ENCODE measurements around the gene MITD1.
"Not testable (repeated sequence)": the region's sequence is repeated elsewhere in the genome, so short reads cannot be mapped to it uniquely, and the experiment has no call there.

MITD1 gene

DNA sequence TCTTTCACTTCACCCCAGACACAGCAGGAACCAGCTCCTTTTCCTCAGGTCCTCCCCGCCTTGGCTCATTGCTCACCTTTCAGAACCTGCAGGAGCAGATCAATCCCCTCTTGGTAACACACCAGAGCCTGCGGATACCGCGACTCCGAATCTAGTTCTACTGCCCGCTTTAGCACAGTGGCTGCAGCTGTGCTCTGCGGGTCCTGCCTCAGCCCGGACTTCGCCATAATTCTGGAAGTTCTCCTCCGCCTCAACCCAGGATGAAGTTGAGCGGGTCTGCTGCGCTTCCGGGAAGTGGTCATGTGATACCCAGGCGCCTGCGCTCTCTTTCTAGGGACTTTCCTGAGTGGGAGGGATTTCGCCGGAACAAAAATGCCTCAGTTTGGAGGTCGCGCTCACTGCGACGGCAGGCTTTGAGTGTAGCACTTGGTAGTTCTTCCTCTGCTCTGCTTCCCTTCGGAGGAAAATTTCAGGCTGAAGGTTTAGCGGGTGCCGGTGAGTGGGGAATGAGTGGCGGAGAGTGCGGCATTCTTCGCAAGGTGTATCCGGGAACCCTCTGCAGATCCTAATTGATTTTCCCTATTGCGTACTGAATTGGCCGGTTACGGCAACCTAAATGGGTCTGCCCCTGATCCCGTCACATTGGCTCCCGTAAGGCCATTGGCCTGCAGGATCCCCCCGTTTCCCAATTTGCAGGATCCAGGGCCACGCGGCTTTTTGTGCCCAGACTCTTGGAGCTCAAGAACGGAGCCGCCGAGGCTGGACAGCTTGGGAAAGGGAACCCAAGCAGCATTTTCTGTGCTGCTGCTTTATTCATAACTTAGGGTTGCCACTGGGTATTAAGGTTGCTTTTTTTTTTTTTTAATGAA, at the start of gene MITD1, which contains the start of gene MRPL30:
Gene MITD1, minus strand, starts transcription at position 304 of the 869 bp plus-strand sequence. Its CDS starts 77 bp downstream, at position 227.
Gene MRPL30, plus strand, starts transcription at position 430 of the 869 bp plus-strand sequence. CDS start 5,020 bp downstream, outside the sequence.
- peak; percentile 88 to 90 for DNase-seq

DNA sequence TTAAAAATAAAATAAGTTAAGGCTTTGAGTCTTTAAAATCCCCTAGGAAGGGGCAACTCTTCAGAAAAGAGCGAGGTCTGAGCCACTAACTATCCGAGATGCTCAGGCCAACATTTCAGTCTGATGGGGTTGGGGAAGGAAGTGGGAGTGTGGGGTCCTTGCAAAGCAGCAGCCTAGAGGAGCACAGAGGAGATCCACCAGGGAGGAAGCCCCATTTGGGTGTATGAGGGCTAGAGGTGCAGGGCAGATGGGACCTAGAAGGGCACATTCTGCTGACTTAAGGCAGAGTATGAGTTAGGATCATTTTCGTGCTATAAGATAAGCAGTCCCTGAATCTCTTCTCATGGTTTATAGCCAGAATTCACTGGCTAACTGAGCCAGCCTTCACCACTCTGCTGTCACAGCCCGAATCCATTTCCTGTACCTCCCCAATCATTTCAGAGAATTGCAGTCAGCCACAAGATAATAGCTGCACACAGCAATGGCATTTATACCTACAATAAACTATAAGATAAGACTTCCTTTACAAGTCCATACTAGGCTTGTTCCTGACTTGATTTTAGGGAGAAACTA, 37.2 kb upstream of the MITD1 start:
- DNase-seq = no peak

DNA sequence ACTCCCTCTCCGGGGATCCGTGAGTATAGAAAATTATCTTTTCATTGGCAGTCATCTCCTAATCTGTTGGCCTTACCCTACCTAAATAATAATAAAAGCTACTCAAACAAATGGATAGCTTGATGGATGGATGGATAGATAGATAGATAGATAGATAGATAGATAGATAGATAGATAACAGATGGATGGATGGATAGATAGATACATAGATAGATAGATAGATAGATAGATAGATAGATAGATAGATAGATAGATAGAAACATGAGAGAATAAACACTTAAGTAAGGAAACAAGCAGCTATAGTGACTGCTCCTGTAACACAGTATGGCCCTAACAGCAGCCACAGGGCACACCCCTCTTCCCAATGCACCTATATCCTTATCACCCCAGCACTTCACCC, 35.2 kb upstream of the MITD1 start:
- no peak for DNase-seq

DNA sequence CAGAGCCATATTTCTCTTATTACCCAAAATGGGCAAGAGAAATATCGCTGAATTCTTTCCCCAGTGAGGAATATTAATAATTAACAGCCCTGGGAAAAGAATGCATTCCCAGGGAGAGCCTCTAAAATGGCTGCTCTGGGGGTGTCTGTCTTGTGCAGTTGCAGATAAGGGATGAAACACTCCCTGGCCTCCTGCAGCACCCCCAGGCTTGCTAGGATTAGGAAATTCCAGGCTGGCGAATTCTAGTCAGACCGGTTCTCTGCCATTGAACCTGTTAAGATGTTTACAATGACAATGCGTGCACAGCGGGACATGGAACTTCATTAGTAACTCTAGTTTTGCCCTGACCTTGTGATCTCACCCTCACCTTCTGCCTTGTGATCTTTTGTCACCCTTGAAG, 24.6 kb upstream of the MITD1 start:
- no peak for DNase-seq

DNA sequence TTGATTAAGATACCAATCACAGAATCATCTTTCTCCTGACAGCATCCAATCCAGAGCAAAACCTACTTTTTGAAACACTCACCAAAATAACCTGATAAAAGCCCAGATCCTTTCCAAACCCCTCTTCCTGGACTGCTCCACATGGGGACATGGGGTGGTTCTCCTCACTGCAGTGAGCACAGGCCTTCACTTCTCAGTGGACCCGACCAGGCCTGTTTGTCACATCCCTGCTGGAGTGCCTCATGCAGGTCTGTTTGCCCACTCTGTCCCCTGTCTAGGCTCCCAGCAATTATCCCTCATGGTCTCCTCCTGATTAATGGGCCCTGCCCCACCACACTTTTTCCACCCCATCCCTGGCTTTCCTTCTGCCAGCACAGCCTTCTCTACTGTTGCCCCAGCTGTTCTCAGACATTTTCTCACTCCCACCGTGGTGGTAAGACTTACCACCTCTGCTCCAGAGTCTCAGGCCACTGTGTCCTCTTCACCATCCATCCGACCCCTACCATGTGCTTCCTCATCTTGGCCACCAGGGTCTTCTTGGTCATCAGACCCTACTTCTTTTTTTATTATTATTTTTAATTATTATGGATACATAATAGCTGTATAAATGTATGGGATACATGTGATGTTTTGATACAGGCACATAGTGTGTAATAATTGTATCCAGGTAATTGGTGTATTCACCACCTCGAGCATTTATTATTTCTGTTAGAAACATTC, 21.3 kb upstream of the MITD1 start:
- no peak for DNase-seq

DNA sequence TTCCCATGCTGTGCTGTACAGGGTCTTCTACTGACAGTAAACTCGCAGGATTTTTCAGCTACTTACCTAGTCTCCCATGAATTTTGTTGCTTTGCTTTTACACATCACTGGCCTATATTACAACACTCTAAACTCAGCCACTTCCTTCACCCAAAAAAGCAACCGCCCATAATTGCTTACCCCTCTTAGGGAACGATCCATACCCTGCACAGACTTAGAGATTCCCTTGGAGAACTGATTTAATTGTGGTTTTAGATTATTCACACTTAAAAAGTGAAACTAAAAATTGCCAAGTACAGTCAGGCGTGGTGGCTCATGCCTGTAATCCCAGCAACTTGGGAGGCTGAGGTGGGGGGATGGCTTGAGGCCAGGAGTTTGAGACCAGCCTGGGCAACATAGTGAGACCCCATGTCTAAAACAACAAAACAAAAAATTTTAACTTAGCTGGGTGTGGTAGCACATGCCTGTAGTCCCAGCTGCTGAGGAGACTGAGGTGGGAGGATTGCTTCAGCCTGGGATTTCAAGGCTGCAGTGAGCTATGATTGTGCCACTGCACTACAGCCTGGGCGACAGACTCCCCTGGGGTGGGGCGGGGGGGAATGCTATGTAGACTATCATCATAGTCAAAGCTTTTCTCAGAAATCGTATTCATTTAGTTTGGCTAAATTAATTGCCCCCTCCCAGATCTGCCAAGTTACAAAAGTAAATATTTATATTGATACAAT, 19.4 kb upstream of the MITD1 start:
- DNase-seq = no peak

DNA sequence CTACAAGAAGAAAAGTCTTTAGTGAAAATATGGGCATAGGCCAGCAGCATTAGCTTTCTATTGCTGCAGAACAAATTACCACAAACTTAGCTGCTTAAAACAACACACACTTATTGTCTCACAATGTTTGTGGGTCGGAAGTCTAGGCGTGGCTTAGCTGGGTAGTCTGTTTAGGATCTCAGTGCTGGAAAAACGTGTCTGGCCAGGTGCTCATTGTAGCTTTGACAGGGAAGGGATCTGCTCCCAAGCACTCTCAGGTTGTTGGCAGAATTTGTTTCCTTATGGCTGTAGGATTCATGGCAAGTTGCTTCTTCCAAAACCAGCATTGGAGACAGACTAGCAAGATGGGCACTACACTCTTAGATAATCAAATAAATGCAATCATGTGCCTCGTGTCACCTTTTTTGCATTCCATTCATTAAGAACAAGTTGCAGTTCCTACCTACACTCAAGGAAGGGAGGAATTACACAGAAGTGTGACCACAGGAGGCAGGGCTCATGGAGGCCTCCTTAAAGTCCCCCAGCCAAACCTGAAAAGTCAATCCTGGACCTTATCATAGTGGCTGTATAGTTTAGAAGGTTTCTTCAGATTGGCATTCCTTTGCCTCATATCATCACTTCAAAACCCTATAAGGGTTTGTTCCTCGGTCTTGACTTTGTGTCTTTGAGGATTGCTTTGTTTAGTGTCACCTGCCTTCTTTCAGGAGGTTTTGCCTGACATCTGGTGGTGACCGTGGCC, 17.4 kb upstream of the MITD1 start:
- no peak for DNase-seq

DNA sequence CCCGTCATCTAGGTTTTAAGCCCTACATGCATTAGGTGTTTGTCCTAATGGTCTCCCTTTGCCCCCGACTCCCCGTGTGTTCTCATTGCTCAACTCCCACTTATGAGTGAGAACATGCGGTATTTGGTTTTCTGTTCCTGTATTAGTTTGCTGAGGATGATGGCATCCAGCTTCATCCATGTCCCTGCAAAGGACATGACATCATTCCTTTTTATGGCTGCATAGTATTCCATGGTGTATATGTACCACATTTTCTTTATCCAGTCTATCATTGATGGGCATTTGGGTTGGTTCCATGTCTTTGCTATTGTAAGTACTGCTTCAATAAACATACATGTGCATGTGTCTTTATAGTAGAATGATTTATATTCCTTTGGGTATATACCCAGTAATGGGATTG, 11.5 kb upstream of the MITD1 start:
- not testable (repeated sequence) for DNase-seq

DNA sequence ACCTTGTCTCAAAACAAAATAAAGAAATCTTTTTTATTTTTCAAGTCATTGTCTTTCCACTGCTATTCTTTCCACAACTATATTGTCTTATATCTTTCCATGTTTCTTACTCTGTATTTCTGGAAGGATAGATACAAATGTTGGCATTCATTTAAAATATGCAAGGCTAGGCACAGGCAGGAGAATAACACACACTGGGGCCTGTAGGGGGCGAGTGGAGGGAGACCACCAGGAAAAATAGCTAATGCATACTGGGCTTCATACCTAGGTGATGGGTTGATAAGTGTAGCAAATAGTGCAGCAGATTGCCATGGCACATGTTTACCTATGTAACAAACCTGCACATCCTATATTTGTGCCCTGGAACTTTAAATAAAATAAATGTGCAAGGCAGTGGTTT, 9.7 kb upstream of the MITD1 start:
- no peak for DNase-seq

DNA sequence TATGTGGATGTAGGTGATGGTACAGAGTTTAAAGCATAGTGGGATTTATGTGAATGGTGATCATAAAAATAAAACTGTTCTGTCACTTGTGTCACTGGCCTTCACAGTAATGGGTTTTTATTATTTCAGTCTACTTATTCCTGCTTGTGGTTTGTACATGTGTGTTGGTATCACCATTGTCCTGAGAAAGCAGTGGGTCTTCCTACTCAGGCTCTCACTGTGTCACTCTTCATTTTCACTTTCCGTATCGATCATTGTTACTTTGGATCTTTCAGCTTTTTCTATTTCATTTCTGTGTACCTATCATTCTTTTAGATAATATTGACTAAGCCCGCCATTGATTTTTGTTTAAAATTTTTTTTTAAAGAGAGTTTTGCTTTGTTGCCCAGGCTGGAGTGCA, 7.5 kb upstream of the MITD1 start:
- no peak for DNase-seq

DNA sequence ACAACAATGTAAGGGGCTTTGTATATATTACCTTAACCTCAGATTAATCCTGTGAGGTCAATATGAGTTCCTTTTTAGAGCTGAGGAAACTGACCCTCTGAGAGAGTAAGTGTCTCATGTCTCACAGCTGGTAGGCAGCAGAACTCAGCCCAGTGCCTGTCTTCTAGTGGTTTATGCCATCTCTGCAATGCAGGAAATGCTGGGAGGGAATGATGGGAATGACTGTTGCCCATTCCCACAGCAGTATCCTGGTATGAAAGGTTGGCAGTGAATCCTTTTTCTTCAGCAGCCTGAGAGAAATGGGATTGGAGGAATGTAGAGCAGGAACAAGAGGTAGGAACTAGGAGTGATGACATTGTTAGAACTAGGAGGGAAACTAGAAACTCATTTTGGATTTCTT, 6.2 kb upstream of the MITD1 start:
- no peak for DNase-seq

DNA sequence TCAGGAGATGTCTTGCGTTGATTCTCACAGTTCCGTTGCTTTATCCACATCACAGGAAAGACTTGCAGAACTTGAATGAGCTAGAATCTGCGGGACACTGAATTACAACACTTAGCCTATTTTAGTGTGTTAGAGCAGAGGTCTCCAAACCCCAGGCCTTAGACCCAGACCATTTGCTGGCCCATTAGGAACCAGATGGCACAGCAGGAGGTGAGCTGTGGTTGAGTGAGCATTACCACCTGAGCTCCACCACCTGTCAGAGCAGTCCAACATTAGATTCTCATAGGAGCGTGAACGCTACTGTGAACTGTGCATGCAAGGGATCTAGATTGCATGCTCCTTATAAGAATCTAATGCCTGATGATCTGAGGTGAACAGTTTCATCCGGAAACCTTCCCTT, 4.0 kb upstream of the MITD1 start:
- no peak for DNase-seq

DNA sequence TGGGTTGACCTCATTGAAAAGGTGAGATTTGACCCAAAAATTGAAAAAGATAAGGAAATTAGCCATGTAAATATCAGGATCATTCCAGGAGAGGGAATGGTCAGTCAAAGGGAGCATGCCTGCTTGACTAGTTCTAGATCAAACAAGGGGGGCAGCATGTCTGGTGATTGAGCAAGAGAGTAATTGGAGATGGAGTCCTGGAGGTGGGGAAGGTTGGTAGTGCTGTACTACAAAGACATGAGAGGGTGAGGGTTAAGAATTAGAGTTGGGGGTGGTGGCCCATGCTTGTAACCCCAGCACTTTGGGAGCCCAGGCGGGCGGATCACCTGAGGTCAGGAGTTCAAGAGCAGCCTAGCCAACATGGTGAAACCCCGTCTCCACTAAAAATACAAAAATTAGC, 2.2 kb upstream of the MITD1 start:
- no peak for DNase-seq

DNA sequence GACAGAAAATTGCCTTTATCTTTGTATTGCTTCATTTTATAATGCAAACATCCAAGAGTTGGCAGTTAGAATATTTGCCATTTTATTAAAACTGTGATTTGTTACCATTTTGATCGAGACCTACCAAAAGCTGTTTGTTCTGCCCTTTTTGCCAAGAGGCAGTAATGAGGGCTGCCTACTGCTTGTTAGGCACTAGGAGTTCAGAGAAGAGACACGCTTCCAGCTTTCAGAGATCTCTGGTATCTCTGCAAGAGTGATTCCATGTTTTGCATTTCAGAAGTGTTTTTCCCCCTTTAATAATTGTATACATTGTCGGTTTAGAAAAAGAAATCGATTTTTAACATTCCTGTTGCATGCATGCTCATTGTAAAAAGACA, 754 bp upstream of the MITD1 start:
- DNase-seq = no peak

DNA sequence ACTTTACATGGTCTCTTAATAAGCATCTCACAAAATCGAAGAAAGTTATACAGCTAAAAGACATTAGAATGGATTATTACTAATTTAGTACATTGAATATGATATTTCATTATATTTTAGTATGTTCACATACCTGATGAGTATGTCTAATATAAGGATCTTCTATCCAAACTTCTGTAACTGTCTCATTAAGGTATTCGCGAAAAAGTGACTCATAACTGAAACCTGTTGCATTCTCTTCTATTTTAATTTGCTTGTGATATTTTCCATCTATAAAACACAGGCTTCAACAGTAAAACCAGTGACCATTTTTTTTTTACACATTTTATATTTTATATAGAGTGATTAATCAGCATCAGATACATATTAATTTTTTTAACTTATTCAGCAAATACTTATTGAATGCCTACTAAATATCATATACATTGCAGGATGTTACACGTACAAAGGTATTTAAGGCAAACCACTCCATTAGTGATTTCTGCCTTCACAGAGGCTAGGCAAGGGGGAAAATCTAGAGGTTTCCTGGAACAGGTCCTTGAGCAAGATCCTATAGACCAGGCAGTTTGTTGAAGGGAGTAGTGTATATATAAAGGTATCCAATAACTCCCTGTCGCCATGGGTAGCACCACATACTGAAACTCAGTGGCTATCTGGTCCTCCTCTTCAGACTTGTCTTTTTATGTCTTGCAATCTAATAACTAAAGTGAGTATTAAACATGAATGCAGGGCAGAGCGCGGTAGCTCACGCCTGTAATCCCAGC, 9.3 kb downstream of the MITD1 start:
- no peak for DNase-seq

DNA sequence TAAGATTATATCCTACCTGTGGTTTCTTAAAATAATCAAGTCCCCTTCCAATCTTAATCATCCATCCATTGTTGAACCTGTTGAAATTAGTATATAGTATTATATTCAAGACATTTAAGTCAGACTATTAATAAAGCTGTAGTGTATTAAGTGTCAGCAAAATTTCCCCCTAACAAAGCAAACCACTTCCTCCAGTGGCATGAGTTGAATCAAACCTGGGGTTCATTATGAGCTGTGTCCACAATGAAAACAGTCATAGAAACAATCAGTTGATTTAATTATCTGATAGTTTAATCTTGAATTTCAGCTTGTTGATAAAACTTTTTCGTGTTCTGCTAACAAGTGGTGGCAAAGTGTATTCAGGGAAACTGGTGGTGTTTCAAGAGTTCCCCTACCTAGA, 11.3 kb downstream of the MITD1 start:
- DNase-seq = no peak

DNA sequence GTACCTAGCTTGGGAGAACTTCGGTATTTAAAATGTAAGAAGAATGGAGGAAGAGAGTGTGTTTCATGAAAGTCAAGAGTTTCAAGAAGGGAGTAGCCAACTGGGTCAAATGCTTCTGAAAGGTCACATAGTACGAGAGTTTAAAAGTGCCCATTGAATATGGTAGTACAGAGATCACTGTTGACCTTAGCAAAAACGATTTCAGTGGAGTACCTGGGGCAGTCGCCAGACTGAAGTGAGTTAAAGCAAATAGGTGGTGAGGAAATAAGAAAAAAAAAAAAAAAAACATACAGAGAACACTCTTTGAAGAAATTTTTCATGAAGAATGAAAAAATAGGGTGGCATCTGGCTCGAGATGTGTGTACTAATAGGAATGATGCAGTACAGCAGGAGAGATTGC, 14.6 kb downstream of the MITD1 start:
- DNase-seq = no peak

DNA sequence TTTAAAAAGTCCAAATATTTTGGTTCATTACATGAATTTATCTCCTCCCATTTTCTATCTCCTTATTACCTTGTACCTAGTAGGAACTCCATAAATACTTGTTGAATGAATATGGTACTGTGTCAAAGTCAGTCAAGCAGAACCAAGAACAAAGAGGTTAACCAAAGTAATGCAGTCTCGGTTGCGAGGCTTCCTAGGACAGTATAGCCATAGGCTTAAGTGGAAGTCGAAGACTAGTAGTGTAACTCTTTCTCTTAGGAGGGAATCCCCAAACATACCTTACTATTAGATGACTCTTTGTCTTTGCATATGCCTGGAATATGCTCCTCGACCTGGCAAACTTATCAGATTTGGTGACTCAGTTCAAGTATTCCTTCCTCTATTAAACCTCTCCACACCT, 21.3 kb downstream of the MITD1 start:
- DNase-seq = no peak

DNA sequence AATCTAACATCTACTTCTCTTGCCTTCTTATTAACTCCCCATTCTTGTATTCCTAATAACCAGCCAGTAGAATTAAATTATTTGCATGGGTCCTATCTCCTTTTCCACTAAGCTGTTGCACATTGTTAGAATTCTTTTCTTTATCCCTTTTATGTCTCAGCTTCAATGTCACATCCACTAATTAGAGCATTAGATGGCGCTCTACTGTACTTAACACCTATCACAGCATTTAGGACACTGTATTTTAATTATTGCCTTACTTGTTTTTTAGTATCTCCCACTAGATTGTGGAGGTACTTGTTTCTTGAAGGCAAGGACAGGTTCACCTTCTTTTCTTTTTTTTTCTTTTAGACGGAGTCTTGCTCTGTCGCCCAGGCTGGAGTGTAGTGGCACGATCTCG, 22.3 kb downstream of the MITD1 start:
- peak in 1 of 2 experiments; percentile 11 for DNase-seq

DNA sequence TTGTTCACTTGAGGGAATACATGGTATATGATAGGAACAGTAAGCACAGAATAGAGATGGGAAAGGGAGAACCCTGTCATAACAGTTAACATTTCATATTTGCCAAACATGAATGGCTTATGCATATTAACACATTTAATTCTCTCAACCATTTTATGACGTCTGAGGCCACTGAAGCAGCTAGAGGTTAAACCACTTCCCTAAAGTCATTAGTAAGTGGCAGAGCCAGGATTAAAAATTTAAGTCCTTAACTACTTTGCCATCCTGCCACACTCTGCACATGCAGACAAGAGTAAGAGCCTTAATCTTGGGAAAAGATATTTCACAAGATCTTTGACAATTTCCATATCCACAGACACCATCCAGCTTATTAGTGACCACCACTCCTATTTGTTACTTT, 24.0 kb downstream of the MITD1 start:
- peak; percentile 17 to 39 for DNase-seq

DNA sequence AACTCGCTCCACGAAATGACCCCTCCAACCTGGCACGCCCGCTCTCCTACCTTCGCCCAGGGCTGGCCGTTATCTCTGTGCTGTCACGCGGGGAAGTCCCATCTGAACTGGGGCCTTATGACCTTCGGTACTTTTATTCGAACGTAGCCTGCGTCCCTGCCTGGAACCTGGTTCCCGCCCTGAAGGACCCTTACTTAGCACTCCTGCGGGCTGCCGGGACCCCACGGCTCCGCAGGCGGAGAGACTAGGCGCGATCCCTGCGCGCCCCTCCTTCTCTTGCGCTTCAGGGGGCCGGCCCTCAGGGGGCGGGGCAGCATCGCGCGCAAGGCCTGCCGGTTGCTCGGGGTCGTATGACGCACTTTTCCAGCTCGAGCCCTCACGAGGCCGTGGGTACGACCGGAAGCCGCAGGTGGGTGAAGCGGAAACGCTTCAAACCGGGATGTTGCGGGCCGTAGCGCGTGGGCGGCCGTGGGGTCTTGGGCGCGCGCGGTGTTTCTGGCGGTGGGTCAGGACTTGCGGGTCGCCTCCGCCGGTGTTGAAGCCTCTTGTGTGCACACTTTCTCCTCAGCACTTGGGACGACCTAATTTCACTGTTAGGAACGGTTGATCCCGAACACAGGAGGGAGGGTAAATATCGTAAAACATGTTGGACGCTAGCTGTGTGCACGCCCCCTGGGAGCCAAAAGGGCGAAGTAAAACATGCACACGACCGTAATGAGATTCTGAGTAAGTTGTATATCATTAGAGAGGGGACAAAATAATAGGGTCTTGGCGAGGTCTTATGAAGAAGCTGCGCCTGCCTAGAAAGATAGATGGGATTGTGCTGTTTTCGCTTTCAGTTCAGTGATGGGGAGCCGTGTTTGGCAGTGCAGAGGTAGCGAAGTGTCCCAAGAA, 26.0 kb downstream of the MITD1 start, which contains the start of the genes LIPT1 and TSGA10:
Gene LIPT1, plus strand, starts transcription at position 325 of the 894 bp plus-strand sequence. CDS start 6,991 bp downstream, outside the sequence.
Gene TSGA10, minus strand, starts transcription at position 300 of the 894 bp plus-strand sequence. CDS start 45,503 bp downstream, outside the sequence.
- peak; percentile 61 to 72 for DNase-seq

Measured in AML-193 (cell line).